ENCODE results near the gene THAP4.

The THAP4 gene

DNA sequence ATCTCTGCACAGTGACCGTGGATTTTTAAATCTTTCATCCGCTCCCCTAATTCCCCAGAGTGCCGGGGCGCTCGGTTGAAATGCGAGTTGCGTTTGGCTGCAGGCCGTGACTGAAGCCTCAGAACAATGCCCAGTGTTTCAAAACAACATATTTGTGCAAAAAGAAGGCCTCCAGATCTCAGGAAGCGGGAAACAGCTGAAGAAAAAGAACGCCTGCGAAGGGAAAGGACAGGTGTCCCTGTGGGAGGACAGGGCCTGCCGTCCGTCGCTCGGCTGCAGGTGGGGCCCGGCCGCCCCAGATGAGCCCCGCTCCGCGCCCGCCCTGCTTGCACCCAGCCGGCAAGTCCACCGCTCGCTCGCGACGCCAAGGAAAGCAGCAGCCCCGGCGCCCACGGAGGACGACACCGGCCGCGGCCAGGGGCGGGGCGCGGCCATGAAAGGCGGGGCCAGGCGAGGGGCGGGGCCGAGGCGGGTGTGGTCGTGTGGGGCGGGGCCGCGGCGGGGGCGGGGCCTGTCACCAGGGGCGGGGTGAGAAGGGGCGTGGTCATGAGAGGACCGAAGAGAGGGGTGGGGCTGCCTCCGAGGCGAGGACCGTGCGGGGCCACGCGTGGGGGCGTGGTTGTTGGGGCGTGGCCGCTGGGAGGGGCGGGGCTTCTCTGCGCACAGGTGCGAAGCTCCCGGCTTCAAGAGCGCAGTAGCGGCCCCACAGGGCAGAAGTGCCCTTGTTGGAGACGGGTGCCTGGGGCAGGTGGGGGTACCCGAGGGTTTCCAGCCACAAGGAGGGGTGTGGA, 96.0 kb downstream of the THAP4 start:
- Histone ChIP-seq H3K9ac (ENCODE audit: low read length) (no peak overlapping the region), H3K4me1 (ENCODE audit: control insufficient read depth, insufficient read depth, low read length) (peaks cover 14% of the 10 kb centered on the region), H3K4me3 (ENCODE audit: low read length) (no peak overlapping the region), H3K27me3 (ENCODE audit: control insufficient read depth, insufficient read depth, low read length) (peaks cover 56% of the 10 kb centered on the region), H3K9me3 (ENCODE audit: control insufficient read depth, low read length) (no peaks in the 10 kb centered on the region), H3K36me3 (ENCODE audit: control insufficient read depth, insufficient read depth, low read length) (no peaks in the 10 kb centered on the region)

- H3K9me3 ChIP-seq (ENCODE audit: control insufficient read depth, low read length): no peaks in the 10 kb centered on the region
- no peak overlapping the region for H3K9ac ChIP-seq (ENCODE audit: low read length)
- H3K36me3 ChIP-seq (ENCODE audit: control insufficient read depth, insufficient read depth, low read length): no peaks in the 10 kb centered on the region
- no peak overlapping the region for H3K4me3 ChIP-seq (ENCODE audit: low read length)
- peaks cover 14% of the 10 kb centered on the region for H3K4me1 ChIP-seq (ENCODE audit: control insufficient read depth, insufficient read depth, low read length)
- peaks cover 52% of the 10 kb centered on the region for H3K27me3 ChIP-seq (ENCODE audit: control insufficient read depth, insufficient read depth, low read length)
Measured at GRCh38 chr2:241540401-241540770, 96.6 kb downstream of the THAP4 start.

GRCh38 chr2:241539616-241540374, 97.2 kb downstream of the THAP4 start:
- H3K4me1 ChIP-seq (ENCODE audit: control insufficient read depth, insufficient read depth, low read length): peaks cover 14% of the 10 kb centered on the region
- H3K9me3 ChIP-seq (ENCODE audit: control insufficient read depth, low read length): no peaks in the 10 kb centered on the region
- no peak overlapping the region for H3K9ac ChIP-seq (ENCODE audit: low read length)

GRCh38 chr2:241538838-241539615, 97.9 kb downstream of the THAP4 start:
- Histone ChIP-seq H3K9me3 (ENCODE audit: control insufficient read depth, low read length) (no peaks in the 10 kb centered on the region), H3K4me3 (ENCODE audit: low read length) (no peak overlapping the region), H3K27me3 (ENCODE audit: control insufficient read depth, insufficient read depth, low read length) (peaks cover 61% of the 10 kb centered on the region), H3K9ac (ENCODE audit: low read length) (no peak overlapping the region), H3K36me3 (ENCODE audit: control insufficient read depth, insufficient read depth, low read length) (no peaks in the 10 kb centered on the region), H3K4me1 (ENCODE audit: control insufficient read depth, insufficient read depth, low read length) (peaks cover 14% of the 10 kb centered on the region)

More at GRCh38 chr2:241539616-241540374, 97.2 kb downstream of the THAP4 start:
- no peak overlapping the region for H3K4me3 ChIP-seq (ENCODE audit: low read length)
- peaks cover 55% of the 10 kb centered on the region for H3K27me3 ChIP-seq (ENCODE audit: control insufficient read depth, insufficient read depth, low read length)
- H3K36me3 ChIP-seq (ENCODE audit: control insufficient read depth, insufficient read depth, low read length): no peaks in the 10 kb centered on the region

DNA sequence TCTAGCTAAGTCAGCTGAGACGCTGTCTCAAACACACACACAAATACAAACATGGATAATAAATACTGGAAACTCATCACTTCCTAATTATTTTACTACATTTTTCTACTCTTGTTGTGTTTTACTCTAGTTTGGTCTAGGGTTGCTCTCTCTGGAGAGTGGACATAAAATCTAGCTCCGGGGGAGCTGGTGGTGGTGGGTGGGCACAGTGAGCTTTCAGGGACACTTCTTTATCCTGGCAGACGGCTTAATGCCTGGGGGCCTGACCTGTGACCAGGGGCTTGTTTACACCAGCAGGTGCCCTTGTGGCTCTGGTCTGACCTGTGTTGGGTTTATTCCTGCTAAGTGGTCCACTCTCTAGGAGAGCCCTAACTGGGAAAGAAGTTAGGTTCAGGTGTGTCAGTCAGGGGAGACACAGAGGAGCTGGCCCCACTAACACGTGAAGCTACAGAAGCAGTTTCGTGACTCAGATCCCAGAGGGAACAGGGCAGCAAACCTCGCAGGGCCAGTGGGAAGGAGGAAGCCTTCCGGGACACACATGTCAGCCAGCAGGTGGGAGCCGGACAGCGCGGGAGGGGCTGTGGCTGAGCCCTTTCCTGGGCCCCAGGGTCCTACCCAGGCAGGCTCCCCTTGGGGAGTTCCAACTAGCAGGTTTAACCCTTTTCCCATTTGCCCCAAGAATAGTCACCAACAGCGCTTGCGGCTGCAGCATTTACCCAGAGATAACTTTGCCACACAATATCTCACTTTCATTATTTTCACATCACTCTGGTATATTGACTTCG, 100.9 kb downstream of the THAP4 start:
- peaks cover 40% of the 10 kb centered on the region for H3K27me3 ChIP-seq (ENCODE audit: control insufficient read depth, insufficient read depth, low read length)
- no peak overlapping the region for H3K4me3 ChIP-seq (ENCODE audit: low read length)
- H3K9me3 ChIP-seq (ENCODE audit: control insufficient read depth, low read length): no peaks in the 10 kb centered on the region
- H3K4me1 ChIP-seq (ENCODE audit: control insufficient read depth, insufficient read depth, low read length): peaks cover 7% of the 10 kb centered on the region
- no peak overlapping the region for H3K9ac ChIP-seq (ENCODE audit: low read length)
- H3K36me3 ChIP-seq (ENCODE audit: control insufficient read depth, insufficient read depth, low read length): no peaks in the 10 kb centered on the region

GRCh38 chr2:241534701-241535375, 102.1 kb downstream of the THAP4 start:
- H3K4me1 ChIP-seq (ENCODE audit: control insufficient read depth, insufficient read depth, low read length): no peaks in the 10 kb centered on the region
- no peaks in the 10 kb centered on the region for H3K36me3 ChIP-seq (ENCODE audit: control insufficient read depth, insufficient read depth, low read length)
- H3K9me3 ChIP-seq (ENCODE audit: control insufficient read depth, low read length): no peaks in the 10 kb centered on the region
- H3K4me3 ChIP-seq (ENCODE audit: low read length): no peak overlapping the region
- no peak overlapping the region for H3K9ac ChIP-seq (ENCODE audit: low read length)
- H3K27me3 ChIP-seq (ENCODE audit: control insufficient read depth, insufficient read depth, low read length): peaks cover 30% of the 10 kb centered on the region

Data from mucosa of stomach (tissue), 1 donor.